COLO668 (cell line): Measurements from ENCODE around the gene FMN1.
"Not testable (repeated sequence)": the region's sequence is repeated elsewhere in the genome, so short reads cannot be mapped to it uniquely, and the experiment has no call there.

ENCODE experiments used
- DNase-seq: peaks from one replicate; lab custom pipeline; 2025; ENCODE audit not compliant: unreplicated experiment; lab: John Stamatoyannopoulos, UW

FMN1 gene

GRCh38 chr15:32991619-32992111 lies 202.8 kb downstream of the FMN1 start:
- DNase-seq: no peak

GRCh38 chr15:32990071-32990470 lies 204.4 kb downstream of the FMN1 start:
- no peak for DNase-seq

- no peak for DNase-seq
These were observed 207.4 kb downstream of the FMN1 start for GRCh38 chr15:32987067-32987466.

GRCh38 chr15:32986147-32986546 lies 208.4 kb downstream of the FMN1 start:
- no peak for DNase-seq

GRCh38 chr15:32983679-32984078 lies 210.8 kb downstream of the FMN1 start:
- DNase-seq: no peak

- DNase-seq: no peak
These were observed 212.5 kb downstream of the FMN1 start for GRCh38 chr15:32982001-32982400.

DNA sequence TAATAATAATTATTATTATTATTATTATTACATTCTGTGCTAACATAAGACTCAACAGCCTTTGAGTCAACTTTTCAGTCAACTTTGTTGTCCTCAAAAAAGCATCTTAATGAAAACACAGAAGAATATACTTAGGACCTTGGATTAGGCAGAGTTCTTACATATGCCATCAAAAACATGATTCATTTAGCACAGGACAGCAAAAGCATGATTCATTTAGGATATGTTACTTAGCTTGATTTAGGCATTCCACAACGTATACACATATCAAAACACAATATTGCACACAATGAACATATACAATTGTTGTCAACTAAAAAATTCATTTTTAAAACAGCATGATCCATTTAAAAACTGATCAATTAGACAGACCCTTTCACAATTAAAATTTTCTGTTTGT lies 213.0 kb downstream of the FMN1 start:
- no peak for DNase-seq

- DNase-seq: no peak
These were observed 214.8 kb downstream of the FMN1 start for GRCh38 chr15:32979710-32980109.

- DNase-seq: no peak
These were observed 217.0 kb downstream of the FMN1 start for GRCh38 chr15:32977506-32977905.

DNA sequence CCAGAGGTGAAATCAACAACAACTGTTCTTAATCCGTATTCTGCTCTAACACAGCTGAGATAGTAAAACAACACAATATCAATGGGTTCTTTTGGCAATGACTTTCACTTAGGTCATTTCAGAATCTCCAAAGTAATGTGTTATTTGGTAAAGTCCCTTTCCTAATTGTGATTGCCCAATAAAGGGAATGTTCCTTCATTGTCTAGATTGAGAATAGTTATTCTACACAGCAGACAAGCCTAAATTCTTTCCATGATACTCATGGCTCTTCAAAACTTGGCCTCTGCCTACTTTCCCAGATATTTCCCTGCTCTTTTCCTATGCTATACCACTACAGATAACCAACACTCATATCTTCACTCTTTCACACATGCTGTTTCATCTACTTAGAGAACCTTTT lies 219.8 kb downstream of the FMN1 start:
- DNase-seq: no peak

GRCh38 chr15:32972686-32973085 lies 221.8 kb downstream of the FMN1 start:
- peak; percentile 5 for DNase-seq

DNA sequence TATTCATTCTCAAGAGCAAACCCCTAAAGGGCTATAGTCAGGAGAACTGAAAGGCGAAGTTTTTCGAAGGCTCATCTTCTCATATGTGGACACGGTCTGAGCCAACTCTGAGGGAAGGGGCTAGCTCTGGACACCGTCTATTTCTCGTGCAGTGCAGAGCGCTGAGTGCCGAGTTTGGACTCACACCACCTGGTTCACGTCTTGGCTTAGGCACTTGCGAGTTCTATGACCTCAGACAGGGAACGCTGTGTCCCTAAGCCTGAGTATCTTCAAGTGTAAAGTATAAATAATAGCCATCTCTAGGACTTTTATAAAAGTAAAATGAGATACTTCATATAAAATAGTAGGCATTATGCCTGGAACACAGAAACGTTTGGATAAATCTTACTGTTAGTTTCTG lies 223.7 kb downstream of the FMN1 start:
- DNase-seq: no peak

GRCh38 chr15:32967521-32967920 lies 227.0 kb downstream of the FMN1 start:
- DNase-seq: no peak

DNA sequence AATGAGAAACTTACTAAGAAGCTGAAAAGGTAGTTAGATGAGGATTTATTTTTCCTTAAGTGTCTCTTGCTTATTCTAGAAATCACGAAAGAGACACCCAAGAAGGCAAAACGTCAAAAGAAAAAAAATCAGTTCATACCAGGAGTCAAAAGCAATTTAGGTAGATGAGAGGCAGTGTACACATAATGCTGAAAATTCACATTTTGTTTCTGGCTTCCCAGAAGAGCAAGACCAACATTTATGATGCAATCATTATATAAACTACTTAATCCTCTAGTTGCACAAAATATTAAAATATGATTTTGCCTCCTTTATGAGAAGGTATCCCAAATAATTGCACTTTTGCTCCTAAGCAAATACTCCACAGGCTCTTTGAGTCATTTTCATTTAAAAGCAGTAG lies 228.0 kb downstream of the FMN1 start:
- no peak for DNase-seq

- no peak for DNase-seq
These were observed 228.6 kb downstream of the FMN1 start for GRCh38 chr15:32965897-32966296.

DNA sequence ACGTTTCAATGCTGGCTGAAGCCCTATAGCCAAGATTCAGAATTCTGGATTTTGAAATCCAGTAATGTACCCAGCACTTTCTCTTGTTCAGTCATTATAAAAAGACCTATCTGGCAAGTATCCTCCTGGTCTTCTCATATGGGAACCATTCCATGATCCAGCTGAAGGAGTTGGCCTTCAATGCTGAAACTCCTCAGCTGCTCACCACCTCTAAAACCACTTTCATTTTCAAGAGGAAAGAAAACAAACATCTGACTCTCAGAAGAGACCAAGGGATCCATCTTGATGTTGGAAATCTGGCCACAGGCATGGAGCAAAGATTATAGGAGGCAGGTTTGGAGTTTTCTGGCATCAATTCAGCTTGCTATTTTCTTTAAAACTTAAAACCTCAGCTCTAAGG lies 235.4 kb downstream of the FMN1 start:
- DNase-seq: no peak

GRCh38 chr15:32957219-32957618 lies 237.3 kb downstream of the FMN1 start:
- DNase-seq: no peak

DNA sequence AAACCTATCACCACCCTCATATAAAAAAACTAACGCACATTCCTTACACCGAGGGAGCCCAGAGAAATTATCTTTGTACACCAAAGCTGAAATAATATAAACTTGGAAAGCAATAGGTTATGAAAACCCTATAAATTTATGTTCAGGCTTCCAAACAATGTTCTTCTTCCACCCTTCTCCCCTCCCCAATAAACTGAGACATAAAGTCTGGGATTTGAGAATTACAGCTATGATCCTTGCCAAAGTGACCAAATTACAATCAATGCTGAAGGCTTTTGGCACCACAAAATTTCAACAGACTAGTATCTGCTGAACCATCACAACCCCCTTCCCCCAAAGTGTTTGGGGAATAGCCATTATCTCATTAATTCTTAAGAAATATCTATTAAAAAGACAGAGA lies 237.8 kb downstream of the FMN1 start:
- no peak for DNase-seq

GRCh38 chr15:32956006-32956405 lies 238.5 kb downstream of the FMN1 start:
- DNase-seq: peak; percentile 13

DNA sequence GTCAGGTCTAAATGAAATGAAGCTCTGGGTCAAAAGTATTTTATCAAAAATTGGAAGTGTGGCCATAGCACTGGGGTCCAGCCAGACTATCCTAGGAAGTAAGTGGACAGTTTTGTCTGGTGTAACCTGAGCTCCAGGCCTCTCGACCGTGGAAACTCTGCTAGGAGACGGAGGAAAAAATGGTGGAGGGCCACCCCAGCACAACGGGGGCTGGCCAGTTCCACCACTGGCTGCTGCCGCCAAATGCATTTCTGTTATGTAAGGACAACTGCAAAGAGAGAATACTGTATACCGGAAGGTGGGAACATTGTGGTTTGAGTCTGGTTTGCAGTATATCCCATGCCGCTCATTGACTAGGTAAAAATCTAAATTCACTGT lies 241.0 kb downstream of the FMN1 start:
- DNase-seq: no peak

- no peak for DNase-seq
These were observed 241.5 kb downstream of the FMN1 start for GRCh38 chr15:32952901-32953532.

- no peak for DNase-seq
These were observed 242.6 kb downstream of the FMN1 start for GRCh38 chr15:32951736-32952464.

GRCh38 chr15:32950051-32950450 lies 244.5 kb downstream of the FMN1 start:
- DNase-seq: not testable (repeated sequence)
